ENCODE measurements around the gene HBZ.
A peak's percentile ranks its signal among the peaks of the same experiment; 100 is the strongest.
"Not testable (repeated sequence)": the region's sequence is repeated elsewhere in the genome, so short reads cannot be mapped to it uniquely, and the experiment has no call there.

The HBZ gene

GRCh38 chr16:165539-166374 lies 13.3 kb downstream of the HBZ start, which contains the start of gene HBM:
Gene HBM (plus strand): TSS chr16:165978. CDS start chr16:165998, 20 bp downstream.
- Mint-ChIP-seq H3K9me3 (no peaks in the 10 kb centered on the region), H3K27me3 (peaks cover 73% of the 10 kb centered on the region), H3K27ac (no peak within 1 kb of the TSS), H3K4me1 (ENCODE audit: low read depth) (peaks cover 14% of the 10 kb centered on the region), H3K4me3 (peak within 1 kb of the TSS; percentile 35), H3K36me3 (ENCODE audit: low read depth) (no peaks in the 10 kb centered on the region)
- DNase-seq: peak; percentile 52

DNA sequence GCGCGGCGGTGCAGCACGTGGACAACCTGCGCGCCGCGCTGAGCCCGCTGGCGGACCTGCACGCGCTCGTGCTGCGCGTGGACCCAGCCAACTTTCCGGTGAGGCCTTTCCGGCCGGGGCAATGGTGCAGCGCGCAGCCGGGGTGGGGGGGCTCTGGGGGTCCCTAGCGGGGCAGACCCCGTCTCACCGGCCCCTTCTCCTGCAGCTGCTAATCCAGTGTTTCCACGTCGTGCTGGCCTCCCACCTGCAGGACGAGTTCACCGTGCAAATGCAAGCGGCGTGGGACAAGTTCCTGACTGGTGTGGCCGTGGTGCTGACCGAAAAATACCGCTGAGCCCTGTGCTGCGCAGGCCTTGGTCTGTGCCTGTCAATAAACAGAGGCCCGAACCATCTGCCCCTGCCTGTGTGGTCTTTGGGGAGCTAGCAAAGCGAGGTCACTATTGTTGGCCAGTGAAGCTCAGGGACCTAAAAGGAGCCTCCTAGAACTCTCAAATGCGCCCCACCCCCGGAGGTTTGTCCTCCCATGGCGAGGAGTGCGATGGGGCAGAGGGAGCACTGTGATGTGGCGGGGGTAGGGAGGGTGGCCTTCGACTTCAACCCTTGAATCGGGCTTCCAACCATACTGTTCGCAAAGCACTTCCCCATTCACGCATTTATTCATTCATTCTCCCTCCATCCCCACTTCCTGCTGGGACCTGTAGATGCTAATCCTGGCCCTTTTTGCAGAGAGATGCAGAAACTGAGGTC lies 14.1 kb downstream of the HBZ start:
- H3K4me3 Mint-ChIP-seq: no peak overlapping the region
- no peaks in the 10 kb centered on the region for H3K36me3 Mint-ChIP-seq (ENCODE audit: low read depth)
- peaks cover 74% of the 10 kb centered on the region for H3K27me3 Mint-ChIP-seq
- peaks cover 14% of the 10 kb centered on the region for H3K4me1 Mint-ChIP-seq (ENCODE audit: low read depth)
- DNase-seq: no peak
- no peaks in the 10 kb centered on the region for H3K9me3 Mint-ChIP-seq
- no peak overlapping the region for H3K27ac Mint-ChIP-seq

GRCh38 chr16:167122-167690 lies 14.8 kb downstream of the HBZ start:
- no peaks in the 10 kb centered on the region for H3K36me3 Mint-ChIP-seq (ENCODE audit: low read depth)
- H3K4me1 Mint-ChIP-seq (ENCODE audit: low read depth): peaks cover 14% of the 10 kb centered on the region
- H3K27ac Mint-ChIP-seq: no peak overlapping the region
- peaks cover 73% of the 10 kb centered on the region for H3K27me3 Mint-ChIP-seq
- H3K4me3 Mint-ChIP-seq: no peak overlapping the region
- no peaks in the 10 kb centered on the region for H3K9me3 Mint-ChIP-seq
- DNase-seq: no peak

- DNase-seq: no peak
- H3K9me3 Mint-ChIP-seq: no peaks in the 10 kb centered on the region
- H3K27me3 Mint-ChIP-seq: peaks cover 68% of the 10 kb centered on the region
- H3K36me3 Mint-ChIP-seq (ENCODE audit: low read depth): no peaks in the 10 kb centered on the region
- H3K4me1 Mint-ChIP-seq (ENCODE audit: low read depth): peaks cover 15% of the 10 kb centered on the region
- no peak overlapping the region for H3K27ac Mint-ChIP-seq
- H3K4me3 Mint-ChIP-seq: no peak overlapping the region
These were observed 16.0 kb downstream of the HBZ start for GRCh38 chr16:168424-168823.

GRCh38 chr16:169014-169413 lies 16.6 kb downstream of the HBZ start:
- Mint-ChIP-seq H3K4me3 (no peak overlapping the region), H3K9me3 (no peaks in the 10 kb centered on the region), H3K4me1 (ENCODE audit: low read depth) (peaks cover 16% of the 10 kb centered on the region), H3K36me3 (ENCODE audit: low read depth) (no peaks in the 10 kb centered on the region), H3K27me3 (peaks cover 70% of the 10 kb centered on the region), H3K27ac (no peak overlapping the region)
- DNase-seq: no peak

GRCh38 chr16:170088-170507 lies 17.7 kb downstream of the HBZ start:
- H3K36me3 Mint-ChIP-seq (ENCODE audit: low read depth); H3K4me3 Mint-ChIP-seq; H3K27ac Mint-ChIP-seq; H3K9me3 Mint-ChIP-seq; DNase-seq: not testable (repeated sequence)
- Mint-ChIP-seq H3K27me3 (peaks cover 77% of the 10 kb centered on the region), H3K4me1 (ENCODE audit: low read depth) (peaks cover 20% of the 10 kb centered on the region)

DNA sequence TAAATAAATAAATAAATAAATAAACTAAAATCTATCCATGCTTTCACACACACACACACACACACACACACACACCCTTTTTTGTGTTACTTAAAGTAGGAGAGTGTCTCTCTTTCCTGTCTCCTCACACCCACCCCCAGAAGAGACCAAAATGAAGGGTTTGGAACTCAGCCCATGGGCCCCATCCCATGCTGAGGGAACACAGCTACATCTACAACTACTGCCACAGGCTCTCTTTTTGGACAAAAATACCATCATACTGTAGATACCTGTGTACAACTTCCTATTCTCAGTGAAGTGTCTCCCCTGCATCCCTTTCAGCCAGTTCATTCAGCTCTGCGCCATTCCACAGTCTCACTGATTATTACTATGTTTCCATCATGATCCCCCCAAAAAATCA lies 18.3 kb downstream of the HBZ start:
- H3K9me3 Mint-ChIP-seq: no peaks in the 10 kb centered on the region
- no peaks in the 10 kb centered on the region for H3K36me3 Mint-ChIP-seq (ENCODE audit: low read depth)
- no peak overlapping the region for H3K4me3 Mint-ChIP-seq
- no peak for DNase-seq
- no peak overlapping the region for H3K27ac Mint-ChIP-seq
- H3K27me3 Mint-ChIP-seq: peaks cover 77% of the 10 kb centered on the region
- peaks cover 17% of the 10 kb centered on the region for H3K4me1 Mint-ChIP-seq (ENCODE audit: low read depth)

DNA sequence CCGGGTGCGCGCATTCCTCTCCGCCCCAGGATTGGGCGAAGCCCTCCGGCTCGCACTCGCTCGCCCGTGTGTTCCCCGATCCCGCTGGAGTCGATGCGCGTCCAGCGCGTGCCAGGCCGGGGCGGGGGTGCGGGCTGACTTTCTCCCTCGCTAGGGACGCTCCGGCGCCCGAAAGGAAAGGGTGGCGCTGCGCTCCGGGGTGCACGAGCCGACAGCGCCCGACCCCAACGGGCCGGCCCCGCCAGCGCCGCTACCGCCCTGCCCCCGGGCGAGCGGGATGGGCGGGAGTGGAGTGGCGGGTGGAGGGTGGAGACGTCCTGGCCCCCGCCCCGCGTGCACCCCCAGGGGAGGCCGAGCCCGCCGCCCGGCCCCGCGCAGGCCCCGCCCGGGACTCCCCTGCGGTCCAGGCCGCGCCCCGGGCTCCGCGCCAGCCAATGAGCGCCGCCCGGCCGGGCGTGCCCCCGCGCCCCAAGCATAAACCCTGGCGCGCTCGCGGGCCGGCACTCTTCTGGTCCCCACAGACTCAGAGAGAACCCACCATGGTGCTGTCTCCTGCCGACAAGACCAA lies 20.0 kb downstream of the HBZ start, which contains the start of gene HBA2:
TSS of gene HBA2 (plus strand) at position 503 of the 568 bp plus-strand sequence. CDS start at position 540, 37 bp downstream.
- H3K4me3 Mint-ChIP-seq; H3K27ac Mint-ChIP-seq; H3K36me3 Mint-ChIP-seq (ENCODE audit: low read depth); H3K9me3 Mint-ChIP-seq; DNase-seq: not testable (repeated sequence)
- peaks cover 13% of the 10 kb centered on the region for H3K4me1 Mint-ChIP-seq (ENCODE audit: low read depth)
- H3K27me3 Mint-ChIP-seq: peaks cover 71% of the 10 kb centered on the region

GRCh38 chr16:173211-173854 lies 20.9 kb downstream of the HBZ start:
- peaks cover 17% of the 10 kb centered on the region for H3K4me1 Mint-ChIP-seq (ENCODE audit: low read depth)
- not testable (repeated sequence) for H3K36me3 Mint-ChIP-seq (ENCODE audit: low read depth); H3K4me3 Mint-ChIP-seq

DNA sequence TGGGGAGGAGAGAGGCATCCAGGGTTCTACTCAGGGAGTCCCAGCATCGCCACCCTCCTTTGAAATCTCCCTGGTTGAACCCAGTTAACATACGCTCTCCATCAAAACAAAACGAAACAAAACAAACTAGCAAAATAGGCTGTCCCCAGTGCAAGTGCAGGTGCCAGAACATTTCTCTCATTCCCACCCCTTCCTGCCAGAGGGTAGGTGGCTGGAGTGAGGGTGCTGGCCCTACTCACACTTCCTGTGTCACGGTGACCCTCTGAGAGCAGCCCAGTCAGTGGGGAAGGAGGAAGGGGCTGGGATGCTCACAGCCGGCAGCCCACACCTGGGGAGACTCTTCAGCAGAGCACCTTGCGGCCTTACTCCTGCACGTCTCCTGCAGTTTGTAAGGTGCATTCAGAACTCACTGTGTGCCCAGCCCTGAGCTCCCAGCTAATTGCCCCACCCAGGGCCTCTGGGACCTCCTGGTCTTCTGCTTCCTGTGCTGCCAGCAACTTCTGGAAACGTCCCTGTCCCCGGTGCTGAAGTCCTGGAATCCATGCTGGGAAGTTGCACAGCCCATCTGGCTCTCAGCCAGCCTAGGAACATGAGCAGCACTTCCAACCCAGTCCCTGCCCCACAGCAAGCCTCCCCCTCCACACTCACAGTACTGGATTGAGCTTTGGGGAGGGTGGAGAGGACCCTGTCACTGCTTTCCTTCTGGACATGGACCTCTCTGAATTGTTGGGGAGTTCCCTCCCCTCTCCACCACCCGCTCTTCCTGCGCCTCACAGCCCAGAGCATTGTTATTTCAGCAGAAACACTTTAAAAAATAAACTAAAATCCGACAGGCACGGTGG lies 21.7 kb downstream of the HBZ start:
- peaks cover 69% of the 10 kb centered on the region for H3K27me3 Mint-ChIP-seq
- not testable (repeated sequence) for H3K4me3 Mint-ChIP-seq; H3K36me3 Mint-ChIP-seq (ENCODE audit: low read depth); H3K9me3 Mint-ChIP-seq; H3K27ac Mint-ChIP-seq; DNase-seq
- peaks cover 17% of the 10 kb centered on the region for H3K4me1 Mint-ChIP-seq (ENCODE audit: low read depth)

More at GRCh38 chr16:173211-173854, 20.9 kb downstream of the HBZ start:
- H3K9me3 Mint-ChIP-seq, H3K27ac Mint-ChIP-seq, DNase-seq: not testable (repeated sequence)
- peaks cover 72% of the 10 kb centered on the region for H3K27me3 Mint-ChIP-seq

DNA sequence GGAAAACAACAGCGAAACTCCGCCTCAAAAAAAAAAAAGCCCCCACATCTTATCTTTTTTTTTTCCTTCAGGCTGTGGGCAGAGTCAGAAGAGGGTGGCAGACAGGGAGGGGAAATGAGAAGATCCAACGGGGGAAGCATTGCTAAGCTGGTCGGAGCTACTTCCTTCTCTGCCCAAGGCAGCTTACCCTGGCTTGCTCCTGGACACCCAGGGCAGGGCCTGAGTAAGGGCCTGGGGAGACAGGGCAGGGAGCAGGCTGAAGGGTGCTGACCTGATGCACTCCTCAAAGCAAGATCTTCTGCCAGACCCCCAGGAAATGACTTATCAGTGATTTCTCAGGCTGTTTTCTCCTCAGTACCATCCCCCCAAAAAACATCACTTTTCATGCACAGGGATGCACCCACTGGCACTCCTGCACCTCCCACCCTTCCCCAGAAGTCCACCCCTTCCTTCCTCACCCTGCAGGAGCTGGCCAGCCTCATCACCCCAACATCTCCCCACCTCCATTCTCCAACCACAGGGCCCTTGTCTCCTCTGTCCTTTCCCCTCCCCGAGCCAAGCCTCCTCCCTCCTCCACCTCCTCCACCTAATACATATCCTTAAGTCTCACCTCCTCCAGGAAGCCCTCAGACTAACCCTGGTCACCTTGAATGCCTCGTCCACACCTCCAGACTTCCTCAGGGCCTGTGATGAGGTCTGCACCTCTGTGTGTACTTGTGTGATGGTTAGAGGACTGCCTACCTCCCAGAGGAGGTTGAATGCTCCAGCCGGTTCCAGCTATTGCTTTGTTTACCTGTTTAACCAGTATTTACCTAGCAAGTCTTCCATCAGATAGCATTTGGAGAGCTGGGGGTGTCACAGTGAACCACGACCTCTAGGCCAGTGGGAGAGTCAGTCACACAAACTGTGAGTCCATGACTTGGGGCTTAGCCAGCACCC lies 22.8 kb downstream of the HBZ start:
- Mint-ChIP-seq H3K27ac (no peak overlapping the region), H3K9me3 (no peaks in the 10 kb centered on the region), H3K4me1 (ENCODE audit: low read depth) (peaks cover 22% of the 10 kb centered on the region), H3K36me3 (ENCODE audit: low read depth) (no peaks in the 10 kb centered on the region), H3K27me3 (peaks cover 68% of the 10 kb centered on the region), H3K4me3 (no peak overlapping the region)
- DNase-seq: no peak

- H3K27ac Mint-ChIP-seq; H3K36me3 Mint-ChIP-seq (ENCODE audit: low read depth); DNase-seq; H3K9me3 Mint-ChIP-seq: not testable (repeated sequence)
- peaks cover 62% of the 10 kb centered on the region for H3K27me3 Mint-ChIP-seq
- peak overlapping the region; percentile 25 for H3K4me3 Mint-ChIP-seq
- peaks cover 23% of the 10 kb centered on the region for H3K4me1 Mint-ChIP-seq (ENCODE audit: low read depth)
These were observed 23.6 kb downstream of the HBZ start for GRCh38 chr16:176006-176405.
